Erythroblast (primary cell): Measurements from ENCODE around the gene GFOD2.

ENCODE experiments used
- DNase-seq, 2 experiments: peaks; one replicate each; lab custom pipeline; 2025; lab: John Stamatoyannopoulos, UW
- GATA1 ChIP-seq: IDR thresholded peaks from 2 replicates; pipeline ENCODE4 v1.6.1; 2011; ENCODE audit warnings: low read depth, mild to moderate bottlenecking, control low read depth, low read length, moderate library complexity
- POLR2A ChIP-seq: IDR thresholded peaks from 2 replicates; pipeline ENCODE4 v1.6.1; 2011; ENCODE audit warnings: mild to moderate bottlenecking, low read length

GFOD2 gene

GRCh38 chr16:67628216-67628615 is 90.9 kb downstream of the GFOD2 start:
- no peak for DNase-seq
- TF ChIP-seq POLR2A: no peak
- TF ChIP-seq GATA1: no peak
